HG03139 (cell line): ENCODE results near the gene PHF2.

ENCODE experiments used
- ATAC-seq: cut with Tn5 transposase; IDR thresholded peaks from one replicate; pipeline ENCODE4 v1.9.1; 2021; ENCODE audit not compliant: unreplicated experiment

PHF2 gene

DNA sequence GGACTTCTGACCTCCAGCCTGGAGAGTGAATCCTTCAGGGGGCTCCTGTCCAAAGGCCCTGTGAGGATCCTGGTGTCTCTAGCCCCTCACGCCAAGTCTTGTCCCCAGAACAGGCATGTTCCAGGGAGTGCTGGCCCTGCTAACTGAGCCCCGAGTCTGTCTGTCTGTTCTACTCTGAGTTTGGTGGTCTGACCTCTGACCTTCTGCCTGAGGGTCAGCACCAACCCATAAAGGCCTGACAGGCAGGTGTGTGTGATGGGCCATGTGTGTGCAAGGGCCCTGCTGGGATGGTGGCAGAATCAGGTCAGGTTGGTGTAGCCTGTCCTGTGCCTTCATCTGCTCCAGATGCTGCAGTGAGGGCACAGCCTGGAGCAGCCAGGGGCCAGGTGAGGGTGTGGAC lies 46.3 kb downstream of the PHF2 start:
- no peak for ATAC-seq

GRCh38 chr9:93623753-93624152 lies 47.4 kb downstream of the PHF2 start:
- ATAC-seq: no peak

GRCh38 chr9:93624431-93624834 lies 48.0 kb downstream of the PHF2 start:
- no peak for ATAC-seq

GRCh38 chr9:93624977-93625376 lies 48.6 kb downstream of the PHF2 start:
- ATAC-seq: no peak

DNA sequence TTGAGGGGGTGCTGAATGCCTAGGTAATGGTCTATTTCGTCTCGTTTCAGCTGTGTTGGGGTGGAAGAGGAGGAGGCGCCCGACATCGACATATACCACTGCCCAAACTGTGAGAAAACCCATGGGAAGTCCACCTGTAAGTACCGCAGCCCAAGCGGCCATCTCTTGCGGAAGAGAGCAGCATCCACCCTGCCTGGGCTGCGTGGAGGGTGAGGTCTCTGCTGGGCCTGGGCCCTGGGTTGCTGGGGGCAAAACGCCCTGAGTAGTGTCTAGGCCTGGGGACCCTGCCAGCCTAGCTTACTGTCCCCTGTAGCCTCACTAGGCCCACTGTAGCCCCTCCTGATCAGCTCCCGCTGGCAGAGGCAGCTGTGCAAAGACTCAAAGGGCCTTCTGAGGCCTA lies 53.5 kb downstream of the PHF2 start:
- ATAC-seq: no peak

DNA sequence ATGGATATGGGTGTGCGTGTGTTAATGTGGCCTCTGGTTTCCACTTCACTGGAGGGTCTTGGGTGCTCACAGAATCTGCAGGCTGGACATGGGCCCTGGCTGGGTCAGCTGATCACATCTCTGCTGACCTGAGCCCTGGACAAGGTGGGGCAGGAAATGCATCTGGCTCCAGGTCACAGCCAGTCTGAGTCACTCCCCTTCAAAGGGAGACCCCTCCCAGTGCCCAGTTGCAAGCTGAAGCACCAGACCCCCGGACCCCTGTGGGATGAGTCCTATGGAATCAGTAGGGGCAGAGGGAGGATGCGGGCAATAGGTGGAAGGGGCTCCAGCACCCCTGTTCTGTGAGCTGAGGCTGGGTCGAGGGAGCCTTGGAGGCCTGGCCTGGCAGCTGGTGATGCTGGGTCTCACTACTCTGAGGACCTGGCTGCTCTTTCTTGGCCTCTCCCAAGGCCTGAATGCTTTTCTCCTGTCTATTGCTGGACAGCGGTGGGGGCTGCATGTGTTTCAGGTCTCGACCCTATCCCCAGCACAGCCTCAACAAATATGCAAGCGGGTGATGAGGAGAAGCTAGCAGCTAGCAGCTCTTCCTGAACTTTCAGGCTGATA lies 54.5 kb downstream of the PHF2 start:
- no peak for ATAC-seq

DNA sequence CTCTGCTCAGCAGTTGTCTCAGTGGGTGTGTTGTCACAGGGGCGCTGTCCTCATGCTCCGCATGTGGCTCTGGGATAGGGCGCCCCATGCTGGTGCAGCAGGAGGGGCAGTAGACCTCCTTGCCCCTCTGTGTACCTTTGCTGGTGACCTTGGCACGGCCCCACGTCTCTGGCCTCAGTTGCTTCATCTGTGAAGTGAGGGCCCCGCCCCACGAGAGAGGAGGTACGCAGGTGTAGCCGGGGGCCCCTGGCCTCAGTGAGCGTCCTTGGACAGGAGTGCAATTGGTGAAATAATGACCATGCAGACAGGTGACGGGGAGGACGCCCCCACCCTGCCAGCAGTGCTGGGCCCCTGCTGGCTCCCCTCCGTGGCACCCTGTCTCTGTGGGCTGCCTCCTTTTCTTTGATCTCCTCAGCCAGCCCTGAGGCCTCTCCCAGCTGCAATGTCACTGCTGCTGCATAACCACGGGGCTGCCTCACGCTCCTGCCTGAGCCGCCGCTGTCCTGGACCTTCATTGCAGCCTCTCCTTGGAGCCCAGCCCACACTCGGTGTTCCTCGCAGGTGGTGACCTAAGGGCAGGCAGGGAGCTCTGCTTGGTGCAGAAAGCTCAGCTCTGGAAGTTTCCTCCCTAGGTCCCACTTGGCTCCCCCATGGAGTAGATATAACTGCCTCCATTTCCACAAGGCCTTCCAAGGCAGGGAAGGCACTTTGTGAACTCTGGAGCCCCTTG lies 57.3 kb downstream of the PHF2 start:
- ATAC-seq: no peak

- ATAC-seq: no peak
Measured at GRCh38 chr9:93634311-93635185, 58.2 kb downstream of the PHF2 start.

- ATAC-seq: no peak
Measured at GRCh38 chr9:93635186-93636107, 59.1 kb downstream of the PHF2 start.

DNA sequence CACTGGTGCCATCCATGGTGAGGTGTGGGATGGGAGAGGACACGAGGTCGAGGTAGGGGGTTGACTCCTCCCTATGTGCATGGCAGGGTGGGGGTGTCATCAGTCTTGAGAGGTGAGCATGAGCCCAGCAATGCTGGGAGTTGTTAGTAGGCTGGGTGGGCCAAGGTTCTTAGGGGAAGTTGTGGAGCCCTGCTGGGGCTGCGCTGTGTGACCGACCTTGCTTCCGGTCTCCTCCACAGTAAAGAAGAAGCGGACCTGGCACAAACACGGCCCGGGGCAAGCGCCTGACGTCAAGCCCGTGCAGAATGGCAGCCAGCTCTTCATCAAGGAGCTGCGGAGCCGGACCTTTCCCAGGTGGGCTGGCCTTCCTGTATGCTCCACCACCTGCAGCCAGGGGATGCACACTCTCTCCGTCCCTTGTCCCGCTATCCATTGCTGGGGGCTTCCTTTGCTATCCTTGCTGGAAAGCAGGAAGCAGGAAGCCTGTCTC lies 59.8 kb downstream of the PHF2 start:
- ATAC-seq: no peak

DNA sequence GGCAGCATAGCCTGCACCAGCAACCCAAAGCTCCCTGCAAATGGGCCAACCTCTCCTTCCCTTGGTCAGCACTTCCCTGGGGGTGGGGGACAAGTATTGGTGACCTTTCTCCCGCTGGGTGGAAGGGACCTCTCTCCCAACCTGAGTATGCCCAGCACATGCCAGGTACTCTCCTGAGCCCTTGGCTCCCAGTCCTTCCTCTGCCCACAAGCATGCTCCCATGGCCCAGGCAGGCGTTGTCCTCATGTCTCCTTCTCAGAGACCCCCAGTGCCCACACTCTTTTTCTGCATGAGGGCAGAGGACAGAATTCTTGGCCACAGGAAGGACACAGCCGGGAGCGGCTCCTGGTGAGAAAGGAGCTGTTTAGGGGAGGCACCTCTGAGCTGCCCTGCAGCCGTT lies 60.3 kb downstream of the PHF2 start:
- ATAC-seq: no peak

DNA sequence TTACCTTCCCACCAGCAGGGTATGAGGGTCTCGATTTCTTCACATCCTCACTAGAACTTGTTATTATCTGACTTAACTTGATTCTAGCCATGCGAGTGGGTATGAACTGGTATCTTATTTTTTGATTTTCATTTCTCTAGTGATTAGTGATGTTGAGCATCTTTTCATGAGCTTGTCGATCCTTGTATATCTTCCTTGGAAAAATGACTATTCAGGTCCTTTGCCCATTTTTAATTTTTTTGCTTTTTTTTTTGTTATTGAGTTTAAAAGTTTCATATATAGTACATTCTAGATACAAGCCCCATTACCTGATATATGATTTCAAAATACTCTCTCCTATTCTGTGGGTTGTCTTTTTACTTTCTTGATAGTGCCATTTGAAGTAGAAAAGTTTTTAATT lies 61.5 kb downstream of the PHF2 start:
- no peak for ATAC-seq

GRCh38 chr9:93640027-93640426 lies 63.6 kb downstream of the PHF2 start:
- no peak for ATAC-seq

GRCh38 chr9:93642961-93643360 lies 66.6 kb downstream of the PHF2 start:
- ATAC-seq: no peak

- ATAC-seq: no peak
Measured at GRCh38 chr9:93644397-93645088, 68.2 kb downstream of the PHF2 start.

DNA sequence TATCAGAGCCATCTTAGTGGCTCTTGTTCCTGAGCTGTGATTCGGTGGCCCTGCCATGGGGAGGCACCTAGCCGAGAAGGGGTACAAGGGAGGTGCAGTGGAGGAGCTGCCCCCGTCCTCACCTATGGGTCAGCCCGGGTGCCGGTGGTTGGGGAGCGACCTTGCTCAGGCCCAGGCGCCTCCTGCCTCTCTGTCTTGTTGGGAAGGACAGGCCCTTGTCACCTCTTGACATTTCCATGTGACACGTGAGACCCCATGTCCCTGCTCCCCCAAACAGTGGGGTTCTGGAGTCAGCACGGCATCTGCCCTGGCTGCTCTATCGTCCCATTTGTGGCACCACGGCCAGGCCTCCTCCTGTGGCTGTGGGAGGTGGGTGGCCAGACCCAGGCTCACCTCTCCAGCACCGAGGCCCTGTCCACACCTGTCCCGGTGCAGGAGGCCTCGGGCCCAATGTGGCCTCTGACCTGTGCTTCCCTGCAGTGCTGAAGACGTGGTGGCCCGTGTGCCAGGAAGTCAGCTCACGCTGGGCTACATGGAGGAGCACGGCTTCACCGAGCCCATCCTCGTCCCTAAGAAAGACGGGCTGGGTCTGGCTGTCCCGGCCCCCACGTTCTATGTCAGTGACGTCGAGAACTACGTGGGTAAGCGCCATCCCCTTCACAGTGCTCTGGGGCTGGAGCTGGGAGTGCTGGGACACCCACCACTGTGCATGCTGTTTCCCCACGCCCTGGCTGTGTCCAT lies 68.9 kb downstream of the PHF2 start:
- ATAC-seq: no peak

DNA sequence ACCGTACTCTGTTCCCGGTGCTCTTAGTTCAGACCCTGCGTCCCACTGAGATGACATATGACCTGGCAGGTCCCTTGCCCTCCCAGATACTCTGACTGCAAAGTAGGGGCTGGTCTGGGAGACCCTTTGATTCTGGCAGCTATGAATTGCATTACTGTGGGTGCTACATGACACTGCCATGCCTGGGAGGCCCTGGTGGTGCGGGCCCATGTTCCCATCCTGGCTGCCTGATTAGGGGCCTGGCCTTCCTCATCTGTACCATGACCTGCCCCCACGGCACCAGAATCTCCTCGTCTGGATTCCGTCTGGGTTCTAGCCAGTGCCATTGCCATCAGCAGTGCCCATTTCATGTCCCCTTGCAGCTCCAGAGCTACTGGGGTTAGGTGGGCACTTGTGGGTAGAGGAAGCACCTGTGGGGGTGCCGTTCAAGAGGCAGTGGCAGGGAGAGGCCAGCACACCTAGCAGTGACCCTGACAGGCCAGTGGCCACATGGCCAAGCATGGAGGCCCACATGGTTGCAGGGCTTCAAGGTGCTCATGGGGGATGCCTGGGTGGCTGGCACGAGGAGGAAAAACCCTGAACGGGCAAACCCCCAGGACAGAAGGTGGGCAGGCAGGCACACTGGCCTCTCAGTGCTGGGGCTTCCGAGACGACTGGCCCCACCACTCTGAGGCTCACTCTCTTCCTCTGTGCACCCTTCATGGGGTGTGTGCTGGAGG lies 69.7 kb downstream of the PHF2 start:
- no peak for ATAC-seq

DNA sequence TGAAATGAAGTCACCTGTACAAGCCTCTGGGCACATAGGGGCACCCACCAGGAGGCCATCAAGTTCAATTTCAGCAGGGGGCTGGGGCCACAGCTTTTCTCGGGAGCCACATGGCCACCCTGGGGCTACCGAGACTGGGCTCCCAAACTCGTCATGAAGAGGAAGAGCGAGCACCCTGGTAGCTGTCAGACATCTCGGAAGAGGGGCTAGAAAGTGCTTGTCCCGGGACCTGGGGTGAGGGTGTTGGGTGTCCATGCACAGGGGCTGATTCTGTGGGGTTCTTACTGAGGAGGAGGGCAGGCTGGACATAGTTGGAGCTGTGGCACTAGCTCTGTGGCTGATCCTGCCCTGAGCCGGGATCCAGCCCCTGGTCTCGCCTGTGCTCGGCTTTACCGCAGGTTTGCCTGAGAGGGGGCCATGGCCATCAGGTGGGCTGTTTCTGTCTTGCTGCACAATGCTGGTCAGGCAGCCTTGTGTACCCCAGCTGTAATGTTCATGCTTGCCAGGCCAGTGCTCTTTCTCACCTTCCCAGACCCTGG lies 70.3 kb downstream of the PHF2 start:
- no peak for ATAC-seq

DNA sequence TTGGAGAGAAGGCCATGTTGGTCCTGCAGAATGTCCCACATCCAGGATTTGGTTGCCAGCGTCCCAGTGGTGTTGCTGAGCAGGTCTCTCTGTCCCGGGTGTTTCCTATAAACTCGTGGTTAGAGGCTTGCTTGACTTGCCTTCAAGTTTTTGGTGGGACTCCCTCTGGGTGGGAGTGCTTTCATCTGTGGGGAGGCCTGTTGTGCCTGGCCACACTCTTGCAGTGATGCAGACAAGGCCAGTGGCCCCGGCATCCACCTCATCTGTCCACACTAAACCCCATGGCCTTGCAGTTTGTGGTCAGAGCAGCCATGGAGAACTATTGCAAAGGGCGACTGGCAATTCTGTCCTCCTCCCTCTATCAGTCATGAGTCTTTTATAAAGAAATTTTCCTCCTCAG lies 71.8 kb downstream of the PHF2 start:
- ATAC-seq: no peak
